HG03066 (cell line): ENCODE measurements around the gene CA14.
"Not testable (repeated sequence)": the region's sequence is repeated elsewhere in the genome, so short reads cannot be mapped to it uniquely, and the experiment has no call there.

Experiments used
- ATAC-seq: cut with Tn5 transposase; IDR thresholded peaks from one replicate; pipeline ENCODE4 v1.9.1; 2021; ENCODE audit warnings: low read depth; ENCODE audit not compliant: unreplicated experiment

The CA14 gene

GRCh38 chr1:150257624-150258585 is at the start of gene CA14:
Gene CA14 (plus strand): TSS chr1:150257774. CDS start chr1:150258129, 355 bp downstream.
- ATAC-seq = no peak

GRCh38 chr1:150208460-150208859 is 49.1 kb upstream of the CA14 start:
- not testable (repeated sequence) for ATAC-seq

GRCh38 chr1:150210091-150210490 is 47.5 kb upstream of the CA14 start:
- no peak for ATAC-seq

- no peak for ATAC-seq
Observed at GRCh38 chr1:150210706-150211105, 46.9 kb upstream of the CA14 start.

- ATAC-seq = no peak
Observed at GRCh38 chr1:150212070-150212469, 45.5 kb upstream of the CA14 start.

GRCh38 chr1:150213170-150214098 is 44.1 kb upstream of the CA14 start:
- peak; percentile 88 for ATAC-seq

GRCh38 chr1:150214099-150214756 is 43.3 kb upstream of the CA14 start:
- ATAC-seq = not testable (repeated sequence)

GRCh38 chr1:150215855-150216254 is 41.7 kb upstream of the CA14 start:
- not testable (repeated sequence) for ATAC-seq

- ATAC-seq = no peak
Observed at GRCh38 chr1:150221552-150221951, 36.0 kb upstream of the CA14 start.

GRCh38 chr1:150224983-150225382 is 32.6 kb upstream of the CA14 start:
- ATAC-seq = no peak

- no peak for ATAC-seq
Observed at GRCh38 chr1:150225546-150225945, 32.0 kb upstream of the CA14 start.

GRCh38 chr1:150226486-150226885 is 31.1 kb upstream of the CA14 start:
- ATAC-seq = no peak

GRCh38 chr1:150227228-150227627 is 30.3 kb upstream of the CA14 start:
- no peak for ATAC-seq

GRCh38 chr1:150228246-150228645 is 29.3 kb upstream of the CA14 start:
- ATAC-seq = not testable (repeated sequence)

- not testable (repeated sequence) for ATAC-seq
Observed at GRCh38 chr1:150232921-150233320, 24.7 kb upstream of the CA14 start.

GRCh38 chr1:150233359-150234308 is 23.9 kb upstream of the CA14 start:
- ATAC-seq = no peak

GRCh38 chr1:150234309-150234565 is 23.3 kb upstream of the CA14 start:
- ATAC-seq = no peak

- ATAC-seq = no peak
Observed at GRCh38 chr1:150234566-150235293, 22.8 kb upstream of the CA14 start.

GRCh38 chr1:150235294-150235851 is 22.2 kb upstream of the CA14 start:
- ATAC-seq = no peak
